T follicular helper cell (primary cell): ENCODE data around the gene ADAP2.
"Not testable (repeated sequence)": the region's sequence is repeated elsewhere in the genome, so short reads cannot be mapped to it uniquely, and the experiment has no call there.

ENCODE experiments used
- DNase-seq: peaks from one replicate; pipeline ENCODE4 v3.0.0-alpha.2; 2020; ENCODE audit warnings: low read depth
- total RNA-seq, 2 experiments: gene quantifications; one replicate each; lab custom pipeline; 2026; lab: John Stamatoyannopoulos, UW

The ADAP2 gene, protein sequence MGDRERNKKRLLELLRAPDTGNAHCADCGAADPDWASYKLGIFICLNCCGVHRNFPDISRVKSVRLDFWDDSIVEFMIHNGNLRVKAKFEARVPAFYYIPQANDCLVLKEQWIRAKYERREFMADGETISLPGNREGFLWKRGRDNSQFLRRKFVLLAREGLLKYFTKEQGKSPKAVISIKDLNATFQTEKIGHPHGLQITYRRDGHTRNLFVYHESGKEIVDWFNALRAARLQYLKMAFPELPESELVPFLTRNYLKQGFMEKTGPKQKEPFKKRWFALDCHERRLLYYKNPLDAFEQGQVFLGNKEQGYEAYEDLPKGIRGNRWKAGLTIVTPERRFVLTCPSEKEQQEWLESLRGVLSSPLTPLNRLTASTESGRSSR
- total RNA-seq, result 0.30 to 0.35 reads per million in 2 experiments

DNA sequence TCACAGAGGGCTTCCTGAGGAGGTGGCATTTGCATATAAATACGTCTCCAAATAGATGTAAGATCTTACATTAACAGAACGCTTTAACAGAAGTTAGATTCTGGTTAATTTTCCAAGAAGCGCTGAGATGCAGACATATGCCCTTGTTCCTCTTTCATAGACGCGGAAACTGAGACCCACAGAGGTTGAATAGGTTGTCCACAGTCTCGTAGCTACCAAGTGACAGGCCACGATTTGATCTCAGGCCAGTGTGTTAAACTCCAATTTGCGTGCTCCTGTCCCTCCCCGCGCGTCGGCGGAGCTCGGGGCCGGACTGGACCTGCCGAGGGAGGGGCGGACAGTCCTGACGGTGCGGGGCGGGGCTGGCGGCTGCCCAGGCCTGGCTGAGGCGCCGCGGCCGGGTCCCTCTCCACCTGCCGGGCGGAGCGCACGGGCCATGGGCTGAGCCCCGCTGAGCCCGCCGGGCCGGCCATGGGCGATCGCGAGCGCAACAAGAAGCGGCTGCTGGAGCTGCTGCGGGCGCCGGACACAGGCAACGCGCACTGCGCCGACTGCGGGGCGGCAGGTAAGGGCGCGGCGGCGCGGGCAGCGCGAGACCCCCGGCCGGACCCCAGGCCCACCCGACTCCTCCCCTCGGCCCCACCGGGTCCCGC lies at the start of gene ADAP2:
ADAP2 (plus strand) TSS at position 402 of the 653 bp plus-strand sequence; CDS start at position 472, 70 bp downstream.
- DNase-seq, result no peak

DNA sequence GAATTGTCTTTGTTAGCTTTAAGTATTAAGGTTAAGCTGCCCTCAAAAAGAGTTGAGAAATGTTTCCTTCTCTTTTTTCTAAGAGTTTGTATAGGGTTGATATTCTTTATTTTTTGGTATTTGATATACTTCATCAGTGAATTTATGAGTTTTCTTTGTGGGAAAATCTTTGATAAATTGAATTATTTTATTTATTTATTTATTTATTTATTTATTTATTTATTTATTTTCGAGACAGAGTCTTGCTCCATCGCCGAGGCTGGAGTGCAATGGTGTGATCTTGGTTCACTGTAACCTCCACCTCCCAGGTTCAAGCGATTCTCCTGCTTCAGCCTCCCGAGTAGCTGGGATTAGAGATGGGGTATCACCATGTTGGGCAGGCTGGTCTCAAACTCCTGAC lies 35.6 kb upstream of the ADAP2 start:
- no peak for DNase-seq

DNA sequence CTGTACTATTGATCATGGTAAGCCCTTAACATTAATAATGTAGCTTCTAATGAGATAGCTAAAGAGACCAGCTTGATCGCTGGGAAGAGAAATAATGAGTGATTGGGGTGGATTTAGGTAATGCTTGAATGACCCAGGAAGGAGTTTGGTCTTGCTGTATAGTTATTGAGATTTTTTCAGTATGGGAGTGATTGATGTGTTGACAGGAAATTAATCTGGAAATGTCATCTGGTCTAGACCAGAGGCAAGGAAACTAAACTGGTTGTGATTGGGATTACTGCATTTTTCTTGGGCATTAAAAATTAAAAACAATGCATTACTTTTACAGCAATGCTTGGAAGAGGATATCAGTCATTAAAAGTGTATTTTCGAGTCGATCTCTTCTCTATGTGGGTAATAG lies 27.5 kb upstream of the ADAP2 start:
- DNase-seq, result no peak

DNA sequence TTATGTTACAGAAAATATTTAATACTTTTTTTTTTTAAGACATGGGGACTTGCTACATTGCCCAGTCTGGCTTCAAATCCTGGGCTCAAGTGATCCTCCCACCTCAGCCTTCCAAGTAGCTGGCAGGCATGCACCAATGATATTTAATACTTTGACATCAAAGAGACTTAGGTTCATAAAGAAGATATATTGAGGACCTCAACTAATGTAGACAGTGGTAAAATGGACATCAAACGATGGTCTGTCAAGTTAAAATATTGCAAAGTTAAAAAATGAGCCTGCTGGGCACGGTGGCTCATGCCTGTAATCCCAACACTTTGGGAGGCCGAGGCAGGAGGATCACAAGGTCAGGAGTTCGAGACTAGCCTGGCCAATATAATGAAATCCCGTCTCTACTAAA lies 24.4 kb upstream of the ADAP2 start:
- no peak for DNase-seq

GRCh38 chr17:30905742-30906100 lies 16.0 kb upstream of the ADAP2 start:
- no peak for DNase-seq

DNA sequence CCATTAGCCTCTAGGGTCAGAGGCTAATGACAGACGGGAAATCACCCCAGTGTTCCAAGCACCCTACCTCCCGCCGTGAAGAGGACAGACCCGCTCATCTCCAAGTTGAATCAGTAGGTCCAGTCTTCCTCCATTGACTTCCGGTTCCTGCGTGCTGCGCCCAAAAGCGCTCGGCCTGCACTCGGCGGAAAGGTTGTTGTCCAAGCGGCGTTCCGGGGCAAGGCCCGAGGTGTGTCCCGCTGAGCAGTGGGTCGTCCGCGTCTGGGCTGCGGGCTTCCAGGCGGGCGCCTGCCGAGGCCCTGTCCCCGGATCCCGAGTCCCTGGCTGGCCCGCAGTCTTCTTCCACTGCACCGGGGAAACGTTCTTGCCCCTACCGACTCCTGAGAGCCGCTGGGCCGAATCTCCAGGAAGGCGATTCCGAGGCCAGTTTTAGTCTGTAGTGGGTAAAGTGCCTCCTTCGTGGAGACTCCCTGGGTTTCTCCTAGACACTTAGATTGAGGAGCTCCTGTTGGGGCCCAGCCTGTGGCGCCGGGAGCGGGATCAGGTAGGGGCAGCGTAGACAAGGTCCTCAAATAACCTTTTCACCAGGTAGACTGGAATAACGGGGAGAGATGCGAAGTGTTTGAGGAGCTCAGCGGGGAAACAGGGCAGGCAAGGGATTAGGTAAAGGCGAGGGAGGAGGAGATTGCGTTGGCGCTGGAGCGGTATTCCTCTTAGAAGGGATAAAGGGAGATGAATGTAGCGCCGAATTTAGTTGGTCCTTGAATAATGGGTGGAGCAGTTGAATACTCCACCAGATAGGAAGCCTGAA lies 15.4 kb upstream of the ADAP2 start, which contains the start of gene TEFM:
TEFM (minus strand) TSS at position 138 of the 811 bp plus-strand sequence; CDS start at position 98, 40 bp downstream.
- peak; percentile 71 for DNase-seq

- no peak for DNase-seq
Measured at GRCh38 chr17:30908717-30909420, 12.9 kb upstream of the ADAP2 start.

DNA sequence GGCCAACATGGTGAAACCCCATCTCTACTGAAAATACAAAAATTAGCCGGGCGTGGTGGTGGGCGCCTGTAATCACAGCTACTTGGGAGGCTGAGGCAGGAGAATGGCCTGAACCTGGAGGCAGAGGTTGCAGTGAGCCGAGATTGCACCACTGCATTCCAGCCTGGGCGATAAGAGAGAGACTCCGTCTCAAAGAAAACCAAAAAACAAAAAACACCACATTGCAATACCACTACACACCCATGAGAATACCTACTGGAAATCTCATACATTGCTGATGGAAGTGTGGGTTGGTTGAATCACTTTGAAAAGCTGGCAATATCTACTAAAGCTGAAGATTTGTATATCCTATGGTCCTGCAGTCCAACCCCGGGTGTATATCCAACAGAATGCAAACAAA lies 11.6 kb upstream of the ADAP2 start:
- not testable (repeated sequence) for DNase-seq

GRCh38 chr17:30913955-30914354 lies 7.8 kb upstream of the ADAP2 start:
- no peak for DNase-seq

DNA sequence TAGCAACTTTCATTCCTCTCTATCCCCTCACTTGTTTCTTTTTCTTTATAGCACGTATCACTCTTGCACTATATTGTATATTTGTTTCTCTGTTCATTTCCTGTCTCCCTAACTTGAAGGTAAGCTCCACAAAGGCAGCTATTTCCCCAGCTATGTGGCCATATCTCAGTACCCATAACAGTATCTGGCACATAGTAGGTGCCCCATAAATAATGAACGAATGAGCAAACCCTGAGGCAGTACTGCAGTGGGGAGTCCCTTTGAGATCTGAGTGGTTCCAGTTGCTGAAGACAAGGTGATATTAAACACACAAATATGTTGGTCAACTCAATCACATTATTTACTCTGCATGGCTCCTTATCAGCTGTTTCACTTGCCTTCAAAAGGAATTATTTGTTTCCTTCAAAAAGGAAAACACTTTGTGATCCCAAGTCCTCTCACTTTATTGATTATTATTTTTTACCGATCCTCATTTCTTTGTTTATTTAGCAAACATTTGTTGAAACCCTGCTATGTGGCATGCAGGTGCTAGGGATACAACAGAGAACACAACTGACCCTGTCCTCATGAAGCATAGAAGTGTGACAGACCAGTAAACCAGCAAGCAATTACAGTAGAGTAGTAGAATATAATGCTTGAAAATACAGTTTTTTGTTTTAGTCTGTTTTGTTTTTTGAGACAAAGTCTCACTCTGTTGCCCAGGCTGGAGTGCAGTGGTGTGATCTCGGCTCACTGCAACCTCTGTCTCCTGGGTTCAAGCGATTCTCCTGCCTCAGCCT lies 5.7 kb upstream of the ADAP2 start:
- no peak for DNase-seq

GRCh38 chr17:30917050-30917449 lies 4.7 kb upstream of the ADAP2 start:
- no peak for DNase-seq

- DNase-seq, result no peak
Measured at GRCh38 chr17:30920282-30920681, 1.5 kb upstream of the ADAP2 start.

DNA sequence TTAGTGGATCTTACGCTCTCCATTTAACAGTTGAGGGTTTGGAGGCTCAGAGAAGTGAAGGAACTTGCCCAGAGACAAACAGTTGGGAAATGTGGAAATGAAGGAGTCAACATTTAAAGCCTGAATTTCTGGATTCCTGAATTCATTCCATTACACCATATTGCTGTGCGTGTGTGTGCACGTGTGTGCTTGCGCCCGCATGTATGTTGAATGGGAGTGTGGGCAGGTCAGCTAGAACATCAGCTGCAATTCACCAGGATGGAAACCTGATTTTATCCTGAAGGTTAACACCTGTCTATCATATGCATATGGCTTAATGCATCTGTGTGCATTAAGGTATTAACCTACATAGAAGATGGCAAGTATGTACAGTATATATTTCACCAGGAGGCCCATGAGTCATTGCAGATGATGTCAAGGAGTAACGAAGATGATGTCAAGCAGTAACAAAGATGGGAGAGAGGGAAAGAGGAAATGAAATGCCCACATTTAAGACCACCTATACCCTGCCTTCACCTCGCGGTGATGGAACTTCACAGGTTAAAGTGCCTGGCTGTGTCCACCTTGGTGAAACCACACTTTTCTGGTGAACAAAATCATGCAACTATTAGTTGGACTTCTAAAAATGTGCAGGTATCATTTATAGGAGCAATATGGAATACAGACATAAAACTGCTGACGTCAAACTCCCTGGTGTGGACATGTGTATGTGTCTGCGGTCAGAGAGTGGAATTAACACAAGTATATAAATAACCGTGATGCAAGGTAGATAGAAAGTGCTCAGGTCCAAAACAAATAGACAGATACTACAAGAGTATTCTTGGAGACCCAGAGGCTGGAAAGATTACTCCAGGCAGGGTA lies 832 bp upstream of the ADAP2 start:
- DNase-seq, result no peak

- DNase-seq, result no peak
Measured at GRCh38 chr17:30922235-30923030, 688 bp downstream of the ADAP2 start.

GRCh38 chr17:30924341-30924740 lies 2.6 kb downstream of the ADAP2 start:
- DNase-seq, result no peak

DNA sequence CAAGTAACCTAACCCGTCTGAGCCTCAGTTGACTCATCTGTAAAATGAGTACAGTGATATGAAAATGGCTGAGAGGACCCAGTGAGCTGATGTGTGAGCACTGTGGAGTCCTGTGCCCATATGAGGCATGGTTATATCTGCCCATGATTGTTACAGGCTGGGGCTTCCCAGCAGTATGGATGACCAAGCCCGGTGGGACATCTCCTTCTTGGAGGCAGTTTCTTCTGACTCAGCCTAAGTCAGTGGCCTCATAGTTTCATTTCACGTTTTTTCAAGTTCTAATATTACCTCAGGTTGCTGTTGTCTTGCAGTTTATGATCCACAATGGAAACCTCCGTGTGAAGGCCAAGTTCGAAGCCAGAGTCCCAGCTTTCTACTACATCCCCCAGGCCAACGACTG lies 4.8 kb downstream of the ADAP2 start:
- no peak for DNase-seq

- no peak for DNase-seq
Measured at GRCh38 chr17:30927756-30928155, 6.0 kb downstream of the ADAP2 start.

DNA sequence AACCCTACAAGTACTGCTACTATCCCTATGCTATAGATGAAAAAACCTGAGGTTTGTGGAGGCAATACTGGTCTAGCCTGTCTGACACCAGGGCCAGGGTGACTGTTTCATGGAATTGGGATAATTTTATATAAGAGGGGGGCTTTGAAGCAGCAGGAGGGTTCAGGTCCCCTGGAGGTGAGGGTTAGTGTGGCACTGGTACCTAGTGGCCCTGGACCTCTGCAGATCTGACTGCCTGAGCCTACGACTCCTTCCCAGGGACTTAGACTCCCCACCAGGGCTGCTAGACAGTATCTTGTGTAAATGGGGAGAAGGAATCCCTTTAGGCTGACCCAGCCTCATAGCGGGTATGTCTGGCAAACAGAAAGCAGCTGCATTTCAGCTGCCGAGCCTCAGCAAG lies 6.8 kb downstream of the ADAP2 start:
- no peak for DNase-seq

GRCh38 chr17:30929081-30929633 lies 7.4 kb downstream of the ADAP2 start:
- no peak for DNase-seq
